ENCODE data around the gene EIF5B.

- TF ChIP-seq CTCF (IDR thresholded peaks at IDR 0.05; ENCODE audit: insufficient read depth, low read length) (no peak), REST (IDR thresholded peaks at IDR 0.05; ENCODE audit: insufficient replicate concordance, low read depth) (no peak)
Observed at GRCh38 chr2:99421469-99421868, 84.3 kb downstream of the EIF5B start.
